ENCODE measurements around the gene CTAGE6.
"Not testable (repeated sequence)": the region's sequence is repeated elsewhere in the genome, so short reads cannot be mapped to it uniquely, and the experiment has no call there.

The CTAGE6 gene, protein sequence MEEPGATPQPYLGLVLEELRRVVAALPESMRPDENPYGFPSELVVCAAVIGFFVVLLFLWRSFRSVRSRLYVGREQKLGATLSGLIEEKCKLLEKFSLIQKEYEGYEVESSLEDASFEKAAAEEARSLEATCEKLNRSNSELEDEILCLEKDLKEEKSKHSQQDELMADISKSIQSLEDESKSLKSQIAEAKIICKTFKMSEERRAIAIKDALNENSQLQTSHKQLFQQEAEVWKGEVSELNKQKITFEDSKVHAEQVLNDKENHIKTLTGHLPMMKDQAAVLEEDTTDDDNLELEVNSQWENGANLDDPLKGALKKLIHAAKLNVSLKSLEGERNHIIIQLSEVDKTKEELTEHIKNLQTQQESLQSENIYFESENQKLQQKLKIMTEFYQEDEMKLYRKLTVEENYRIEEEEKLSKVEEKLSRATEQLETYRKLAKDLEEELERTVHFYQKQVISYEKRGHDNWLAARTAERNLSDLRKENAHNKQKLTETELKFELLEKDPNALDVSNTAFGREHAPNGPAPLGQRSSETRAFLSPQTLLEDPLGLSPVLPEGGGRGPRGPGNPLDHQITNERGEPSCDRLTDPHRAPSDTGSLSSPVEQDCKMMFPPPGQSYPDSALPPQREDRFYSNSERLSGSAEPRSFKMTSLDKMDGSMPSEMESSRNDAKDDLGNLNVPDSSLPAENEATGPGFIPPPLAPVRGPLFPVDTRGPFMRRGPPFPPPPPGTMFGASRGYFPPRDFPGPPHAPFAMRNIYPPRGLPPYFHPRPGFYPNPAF

GRCh38 chr7:143757596-143757995, at the start of gene CTAGE6:
CTAGE6 (minus strand) TSS chr7:143757696; CDS start chr7:143757658, 38 bp downstream.
- DNase-seq (ENCODE audit: low read depth in 2 of 2), result not testable (repeated sequence)

DNA sequence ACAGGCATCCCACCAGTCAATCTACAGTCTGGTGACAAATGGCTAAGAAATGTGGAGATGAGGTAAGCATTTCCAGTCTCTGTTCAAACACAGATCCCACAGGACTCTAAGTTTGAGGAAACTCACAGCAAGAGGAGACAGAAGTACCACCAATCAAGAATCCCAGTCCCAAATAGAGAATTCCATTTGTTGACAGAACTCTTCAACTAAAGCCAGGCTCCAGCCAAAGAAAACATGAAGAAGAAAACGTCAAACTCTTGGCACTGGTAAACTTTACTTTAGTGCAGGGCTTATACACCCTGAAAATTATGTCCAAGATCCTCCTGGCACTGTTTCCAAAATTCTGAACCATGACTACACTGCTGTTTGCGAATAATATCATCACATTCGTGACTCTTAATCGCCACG, 49.2 kb upstream of the CTAGE6 start:
- DNase-seq (ENCODE audit: low read depth in 2 of 2), result not testable (repeated sequence)

DNA sequence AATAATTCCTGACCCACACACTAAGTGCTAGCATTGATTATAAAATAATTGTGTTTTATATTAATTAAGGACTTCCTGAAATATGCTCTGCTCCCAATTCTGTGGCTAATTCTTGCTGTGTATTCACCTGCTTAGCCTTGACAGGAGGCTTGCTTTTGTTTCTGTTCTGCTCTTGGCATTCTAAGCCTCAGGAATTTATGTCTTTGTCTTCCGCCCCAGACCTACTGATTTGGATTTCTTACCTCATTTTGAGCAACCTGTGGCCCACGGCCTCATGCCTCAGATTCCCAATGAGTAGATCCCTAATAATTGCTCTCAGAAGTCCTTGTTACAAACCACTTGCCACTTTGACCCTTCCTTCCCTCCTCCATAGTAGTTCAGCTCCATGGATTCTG, 40.4 kb upstream of the CTAGE6 start:
- not testable (repeated sequence) for DNase-seq (ENCODE audit: low read depth in 2 of 2)

GRCh38 chr7:143797119-143797895, 39.8 kb upstream of the CTAGE6 start:
- DNase-seq (ENCODE audit: low read depth in 2 of 2), result not testable (repeated sequence)

GRCh38 chr7:143795653-143796052, 38.2 kb upstream of the CTAGE6 start:
- not testable (repeated sequence) for DNase-seq (ENCODE audit: low read depth in 2 of 2)

GRCh38 chr7:143792633-143793032, 35.1 kb upstream of the CTAGE6 start:
- DNase-seq (ENCODE audit: low read depth in 2 of 2), result peak in 1 of 2 donors; percentile 0

- DNase-seq (ENCODE audit: low read depth in 2 of 2), result not testable (repeated sequence)
Observed at GRCh38 chr7:143785415-143786182, 28.1 kb upstream of the CTAGE6 start.

DNA sequence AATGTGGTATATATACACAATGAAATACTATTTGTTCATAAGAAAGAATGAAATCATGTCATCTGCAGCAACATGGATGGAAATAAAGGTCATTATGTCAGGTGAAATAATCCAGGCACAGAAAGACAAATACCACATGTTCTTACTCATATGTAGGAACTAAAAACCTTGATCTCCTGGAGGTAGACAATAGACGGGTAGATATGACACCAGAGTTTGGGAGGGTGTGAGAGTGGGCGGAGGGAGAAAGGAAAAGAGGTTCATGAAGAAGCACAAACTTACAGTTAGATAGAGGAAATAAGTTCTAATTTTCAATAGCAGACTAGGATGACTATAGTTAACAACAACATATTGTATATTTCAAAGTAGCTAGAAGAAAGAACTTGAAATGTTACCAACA, 22.1 kb upstream of the CTAGE6 start:
- DNase-seq (ENCODE audit: low read depth in 2 of 2), result not testable (repeated sequence)

GRCh38 chr7:143772738-143773468, 15.4 kb upstream of the CTAGE6 start:
- not testable (repeated sequence) for DNase-seq (ENCODE audit: low read depth in 2 of 2)

GRCh38 chr7:143767531-143767930, 10.0 kb upstream of the CTAGE6 start:
- not testable (repeated sequence) for DNase-seq (ENCODE audit: low read depth in 2 of 2)

GRCh38 chr7:143765678-143766077, 8.2 kb upstream of the CTAGE6 start:
- not testable (repeated sequence) for DNase-seq (ENCODE audit: low read depth in 2 of 2)

GRCh38 chr7:143763065-143763464, 5.6 kb upstream of the CTAGE6 start:
- not testable (repeated sequence) for DNase-seq (ENCODE audit: low read depth in 2 of 2)

- DNase-seq (ENCODE audit: low read depth in 2 of 2), result not testable (repeated sequence)
Observed at GRCh38 chr7:143745340-143745739, 12.2 kb downstream of the CTAGE6 start.

DNA sequence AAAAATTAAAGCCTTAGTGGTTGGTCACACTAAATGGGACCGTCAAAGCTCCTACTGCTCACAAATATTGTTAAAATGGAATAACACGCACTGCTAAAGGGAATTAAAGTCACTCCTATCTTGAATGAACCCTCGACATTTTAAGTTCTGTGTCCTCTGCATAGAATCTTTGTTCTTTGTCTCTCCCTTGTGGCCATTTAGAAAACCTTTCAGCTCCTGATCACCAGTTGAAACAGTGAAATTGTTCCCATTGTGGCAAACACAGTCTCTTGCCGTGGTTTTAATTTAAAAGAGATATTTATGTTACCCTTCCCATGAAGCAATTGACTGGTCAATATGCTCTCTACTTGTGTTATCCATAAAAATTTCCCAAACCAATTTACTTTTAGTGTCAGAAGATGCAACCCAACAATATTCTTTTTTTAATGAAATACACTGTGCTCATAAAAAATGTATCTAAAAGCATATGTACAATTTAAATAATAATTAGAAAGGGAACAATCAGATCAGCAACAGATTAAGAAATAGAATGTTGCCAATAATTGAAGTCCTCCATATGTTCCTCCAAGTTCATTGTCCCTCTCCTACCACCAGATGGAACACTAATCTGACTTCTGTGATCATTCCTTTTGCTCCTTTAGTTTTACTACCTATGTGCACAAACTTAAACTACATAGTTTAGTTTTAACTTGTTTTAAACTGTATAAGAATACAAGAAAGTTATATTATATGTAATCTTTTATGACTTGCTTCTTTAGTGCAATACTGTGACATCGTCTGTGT, 20.3 kb downstream of the CTAGE6 start:
- DNase-seq (ENCODE audit: low read depth in 2 of 2), result not testable (repeated sequence)

- no peak for DNase-seq (ENCODE audit: low read depth in 2 of 2)
Observed at GRCh38 chr7:143735962-143736361, 21.5 kb downstream of the CTAGE6 start.

DNA sequence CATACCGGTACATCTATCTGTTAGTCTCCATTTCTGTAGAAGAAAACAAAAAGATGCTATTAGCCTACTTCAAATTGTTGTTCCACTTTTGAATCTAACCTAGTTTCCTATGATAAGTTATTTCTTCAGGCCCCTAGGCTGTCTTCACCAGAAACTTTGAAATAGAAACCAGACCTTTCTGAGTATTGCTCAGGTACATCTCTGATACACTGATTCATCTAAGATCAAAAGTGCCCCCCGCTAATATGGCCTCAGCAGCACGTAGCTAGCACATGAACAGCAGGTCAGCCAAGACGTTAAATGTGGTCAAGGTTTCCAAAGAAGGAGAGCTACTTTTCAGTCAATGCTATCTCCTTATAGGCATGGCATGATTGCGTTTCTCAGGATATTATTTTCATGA, 23.6 kb downstream of the CTAGE6 start:
- no peak for DNase-seq (ENCODE audit: low read depth in 2 of 2)

DNA sequence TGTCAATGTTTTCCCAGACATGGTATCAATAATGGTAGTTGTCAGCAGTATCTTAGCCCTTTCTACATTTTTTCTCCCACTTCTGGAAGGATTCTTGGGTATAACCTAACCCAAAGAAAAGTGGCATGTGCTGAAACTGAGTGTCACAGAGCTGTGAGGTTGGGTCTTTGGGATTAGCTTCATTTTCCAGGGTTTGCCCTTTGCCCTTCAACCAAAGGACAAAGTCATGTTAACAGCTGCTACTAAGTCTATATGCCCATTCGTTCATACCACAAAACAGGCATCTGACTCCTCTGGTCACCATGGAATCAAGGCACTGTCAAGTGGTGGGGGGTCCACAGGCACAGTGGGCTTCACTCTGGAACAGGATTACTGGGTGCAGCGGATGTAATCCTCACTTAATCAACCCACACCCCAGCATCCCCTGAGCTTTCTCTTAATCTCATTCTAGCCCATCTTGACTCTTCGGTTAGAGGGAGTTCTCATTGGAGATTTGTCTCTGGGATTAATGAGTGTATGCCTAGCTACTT, 29.1 kb downstream of the CTAGE6 start:
- DNase-seq (ENCODE audit: low read depth in 2 of 2), result no peak

DNA sequence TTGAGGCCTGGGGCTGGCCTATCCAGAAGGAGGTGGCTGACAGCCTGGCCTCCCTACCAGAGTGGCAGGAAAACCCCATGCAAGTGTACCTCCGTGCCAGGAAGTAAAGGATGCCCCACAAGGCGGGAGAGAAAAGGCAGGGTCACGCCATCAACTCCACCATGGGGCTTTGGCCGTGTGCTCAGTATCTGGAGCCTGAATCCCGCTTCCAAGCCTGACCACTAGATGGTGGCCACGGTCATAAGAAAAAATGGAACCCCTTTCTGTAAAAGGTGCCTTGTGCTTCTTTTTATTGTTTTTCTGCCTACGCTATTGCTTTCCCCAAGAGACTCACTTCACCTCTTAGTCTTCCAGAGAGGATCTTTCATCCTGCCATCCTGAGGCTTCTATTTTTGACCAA, 29.9 kb downstream of the CTAGE6 start:
- DNase-seq (ENCODE audit: low read depth in 2 of 2), result not testable (repeated sequence)

DNA sequence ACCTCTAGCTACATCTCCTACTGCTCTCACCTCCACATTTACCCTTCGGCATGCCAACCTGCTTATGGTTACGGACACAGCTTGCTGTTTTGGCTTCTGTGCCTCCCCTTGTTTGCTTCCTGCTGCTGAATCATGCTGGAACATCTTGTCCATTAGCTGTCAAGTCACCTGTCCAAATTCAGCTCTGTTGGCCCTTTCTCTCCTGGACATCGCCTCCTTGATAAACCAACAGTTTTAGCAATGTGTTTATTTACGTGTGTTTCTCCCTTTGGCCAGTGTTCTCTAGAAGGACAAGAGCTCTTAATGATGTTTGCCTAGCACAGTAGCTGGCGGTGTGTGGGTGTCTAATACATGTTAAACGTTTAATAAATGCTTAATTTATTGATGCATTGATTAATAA, 31.4 kb downstream of the CTAGE6 start:
- DNase-seq (ENCODE audit: low read depth in 2 of 2), result not testable (repeated sequence)
